Prostate gland (tissue), 2 donors: ENCODE data around the gene LAMA4.
"Not testable (repeated sequence)": the region's sequence is repeated elsewhere in the genome, so short reads cannot be mapped to it uniquely, and the experiment has no call there.

ENCODE experiments used
- CTCF ChIP-seq, 4 experiments: fragments of 200-600 bp in 2 of 4; fragments of 450-650 bp in 2 of 4; sonication (generic) in 2 of 4; IDR thresholded peaks; 1 replicate in 3 of 4; 2 replicates in 1 of 4; pipeline ENCODE4 v1.5.1; 2016 to 2019; ENCODE audit warnings: antibody characterized with exemption in 4 of 4, mild to moderate bottlenecking in 2 of 4, moderate library complexity in 2 of 4
- POLR2A ChIP-seq: fragments of 450-650 bp; IDR thresholded peaks from one replicate; pipeline ENCODE4 v1.6.1; 2016; ENCODE audit warnings: antibody characterized with exemption, mild to moderate bottlenecking
- POLR2AphosphoS5 ChIP-seq: sonication (generic); formaldehyde crosslinking; IDR thresholded peaks from one replicate; pipeline ENCODE4 v1.6.1; 2017; ENCODE audit warnings: antibody characterized with exemption

GRCh38 chr6:112200185-112200914 is 54.0 kb downstream of the LAMA4 start:
- TF ChIP-seq CTCF (IDR thresholded peaks at IDR 0.05); POLR2AphosphoS5; POLR2A: not testable (repeated sequence)
